Umbilical cord (tissue), 2 donors: ENCODE measurements around the gene LORICRIN. TPM values are rescaled to one million over a fixed set of nuclear protein-coding genes. Genes with fewer than 3 reads are reported as not detected.
"Not testable (repeated sequence)": the region's sequence is repeated elsewhere in the genome, so short reads cannot be mapped to it uniquely, and the experiment has no call there.

Experiments used
- DNase-seq: peaks from one replicate; pipeline ENCODE4 v3.0.0-alpha.2; 2015; ENCODE audit warnings: low spot score
- total RNA-seq: library from RNA; depleted of rRNA; stranded (reverse); fragments of >200 nt; gene quantifications from one replicate; pipeline ENCODE4 v1.2.3, GENCODE V29; 2014; ENCODE audit warnings: low replicate concordance; ENCODE audit not compliant: insufficient read depth

LORICRIN gene, protein sequence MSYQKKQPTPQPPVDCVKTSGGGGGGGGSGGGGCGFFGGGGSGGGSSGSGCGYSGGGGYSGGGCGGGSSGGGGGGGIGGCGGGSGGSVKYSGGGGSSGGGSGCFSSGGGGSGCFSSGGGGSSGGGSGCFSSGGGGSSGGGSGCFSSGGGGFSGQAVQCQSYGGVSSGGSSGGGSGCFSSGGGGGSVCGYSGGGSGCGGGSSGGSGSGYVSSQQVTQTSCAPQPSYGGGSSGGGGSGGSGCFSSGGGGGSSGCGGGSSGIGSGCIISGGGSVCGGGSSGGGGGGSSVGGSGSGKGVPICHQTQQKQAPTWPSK
- total RNA-seq, result not detected

DNA sequence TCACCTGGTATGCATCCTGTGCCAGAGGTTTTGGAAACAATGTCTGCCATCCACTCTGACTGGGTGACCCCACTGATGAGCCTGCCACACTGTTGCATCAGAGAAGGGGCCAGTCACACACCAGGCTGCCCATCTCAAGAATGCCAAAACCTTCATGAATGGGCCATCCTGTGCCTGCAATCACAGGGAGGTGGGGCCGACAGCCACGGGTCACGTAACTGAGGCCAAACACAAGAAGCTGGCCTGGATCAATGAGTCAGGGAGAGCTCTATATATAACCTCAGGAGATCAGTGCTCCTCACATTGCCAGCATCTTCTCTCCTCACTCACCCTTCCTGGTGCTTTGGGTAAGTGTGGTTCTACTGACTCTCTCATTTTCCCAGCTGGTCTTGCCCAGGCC lies at the start of gene LORICRIN:
LORICRIN (plus strand) TSS at position 301 of the 400 bp plus-strand sequence. CDS start 1,263 bp downstream, outside the sequence.
- no peak for DNase-seq

DNA sequence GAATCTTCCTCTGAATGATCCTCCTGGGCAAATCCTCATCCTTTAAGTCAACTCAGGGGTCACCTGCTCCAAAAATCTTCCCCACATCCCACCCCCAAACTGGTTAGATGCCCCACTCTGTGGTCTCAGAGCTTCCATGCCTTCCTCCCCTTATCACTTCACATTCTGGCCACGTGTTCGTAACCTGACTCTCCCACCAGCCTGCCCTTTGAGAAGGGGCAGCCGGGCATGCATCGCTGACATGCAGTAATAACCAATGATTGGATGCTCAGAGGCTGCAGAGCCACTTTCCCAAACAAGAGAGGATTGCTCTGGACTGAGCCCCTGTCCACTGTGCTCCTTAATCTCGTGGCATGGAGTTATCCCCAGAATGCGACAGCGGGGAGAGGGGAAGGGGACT lies 49.3 kb upstream of the LORICRIN start:
- DNase-seq, result no peak

DNA sequence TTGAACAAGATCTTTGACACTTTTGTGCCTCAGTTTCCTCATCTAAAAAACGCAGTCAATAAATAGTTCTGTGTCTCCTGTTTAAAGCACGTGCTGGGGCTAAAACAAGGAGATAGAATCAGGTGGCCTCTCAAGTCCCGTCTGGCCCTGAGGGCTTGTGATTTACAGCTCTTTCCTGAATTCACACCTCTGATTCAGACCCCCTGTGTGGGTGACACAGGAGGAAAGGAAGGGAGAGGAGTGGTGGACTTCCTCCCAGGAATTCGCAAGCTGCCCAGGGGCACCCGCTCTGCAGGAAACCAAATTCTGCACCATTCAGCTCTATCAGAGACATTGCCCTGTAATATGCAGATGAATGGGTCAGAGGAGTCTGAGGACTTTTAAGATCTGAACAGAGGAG lies 47.3 kb upstream of the LORICRIN start:
- DNase-seq, result no peak

DNA sequence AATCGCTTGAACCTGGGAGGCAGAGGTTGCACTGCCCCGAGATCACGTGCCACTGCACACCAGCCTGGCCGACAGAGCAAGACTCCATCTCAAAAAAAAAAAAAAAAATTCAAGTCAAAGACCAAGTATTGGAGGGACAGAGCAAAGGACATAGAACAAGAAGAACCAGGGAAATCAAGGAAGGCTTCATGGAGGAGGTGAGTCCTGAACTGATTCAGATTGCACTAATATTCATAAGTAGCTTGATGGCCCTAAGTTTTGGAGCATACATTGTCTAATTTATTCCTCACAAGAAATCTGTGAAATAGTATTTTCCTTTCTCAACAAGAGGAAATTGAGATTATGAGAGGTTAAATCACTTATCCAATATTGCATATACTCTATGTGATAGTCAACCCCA lies 46.0 kb upstream of the LORICRIN start:
- no peak for DNase-seq

DNA sequence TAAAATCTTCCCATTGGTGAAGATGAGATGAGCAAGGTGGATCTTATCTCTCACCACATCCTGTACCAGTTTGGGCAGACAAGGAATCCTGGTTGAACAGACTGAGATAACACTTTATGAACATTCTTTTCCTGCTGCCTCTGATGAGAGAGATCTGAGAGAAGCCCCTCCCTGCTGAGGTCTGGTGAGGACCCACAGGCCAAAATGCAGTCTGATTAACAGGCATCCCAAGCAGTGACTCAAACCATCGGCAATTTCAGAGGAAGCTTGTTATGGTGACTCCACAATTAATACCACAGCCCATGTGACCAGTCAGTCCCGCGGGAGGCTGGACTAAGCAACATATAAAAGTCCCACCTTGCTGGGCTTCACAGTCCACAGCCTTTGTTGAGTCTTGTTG lies 42.3 kb upstream of the LORICRIN start, which contains the start of gene PRR9:
PRR9 (plus strand) TSS at position 373 of the 400 bp plus-strand sequence. CDS start 561 bp downstream, outside the sequence.
- no peak for DNase-seq

DNA sequence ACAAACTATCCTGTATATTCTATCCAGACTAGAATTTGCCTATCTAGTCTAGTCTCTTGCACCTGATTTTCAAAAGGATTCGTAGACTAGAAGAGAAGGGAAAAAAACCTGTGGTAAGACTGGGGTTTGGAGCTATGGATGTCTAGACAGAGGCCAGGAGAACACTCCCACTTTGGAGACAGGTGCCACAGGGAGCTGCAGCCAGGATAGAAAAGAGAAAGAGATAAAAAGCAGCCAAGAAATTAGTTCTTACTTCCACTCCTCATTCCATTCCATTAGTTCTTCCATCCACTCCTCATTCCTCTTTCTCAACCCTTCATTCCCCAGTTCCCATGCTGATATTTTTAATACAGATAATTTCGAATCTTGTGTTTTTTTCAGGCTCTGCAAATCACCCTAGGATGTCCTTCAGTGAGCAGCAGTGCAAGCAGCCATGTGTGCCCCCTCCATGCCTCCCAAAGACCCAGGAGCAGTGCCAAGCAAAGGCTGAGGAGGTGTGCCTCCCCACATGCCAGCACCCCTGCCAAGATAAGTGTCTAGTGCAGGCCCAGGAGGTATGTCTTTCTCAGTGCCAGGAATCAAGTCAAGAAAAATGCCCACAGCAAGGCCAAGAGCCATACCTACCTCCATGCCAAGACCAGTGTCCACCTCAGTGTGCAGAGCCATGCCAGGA lies 41.6 kb upstream of the LORICRIN start:
- no peak for DNase-seq

DNA sequence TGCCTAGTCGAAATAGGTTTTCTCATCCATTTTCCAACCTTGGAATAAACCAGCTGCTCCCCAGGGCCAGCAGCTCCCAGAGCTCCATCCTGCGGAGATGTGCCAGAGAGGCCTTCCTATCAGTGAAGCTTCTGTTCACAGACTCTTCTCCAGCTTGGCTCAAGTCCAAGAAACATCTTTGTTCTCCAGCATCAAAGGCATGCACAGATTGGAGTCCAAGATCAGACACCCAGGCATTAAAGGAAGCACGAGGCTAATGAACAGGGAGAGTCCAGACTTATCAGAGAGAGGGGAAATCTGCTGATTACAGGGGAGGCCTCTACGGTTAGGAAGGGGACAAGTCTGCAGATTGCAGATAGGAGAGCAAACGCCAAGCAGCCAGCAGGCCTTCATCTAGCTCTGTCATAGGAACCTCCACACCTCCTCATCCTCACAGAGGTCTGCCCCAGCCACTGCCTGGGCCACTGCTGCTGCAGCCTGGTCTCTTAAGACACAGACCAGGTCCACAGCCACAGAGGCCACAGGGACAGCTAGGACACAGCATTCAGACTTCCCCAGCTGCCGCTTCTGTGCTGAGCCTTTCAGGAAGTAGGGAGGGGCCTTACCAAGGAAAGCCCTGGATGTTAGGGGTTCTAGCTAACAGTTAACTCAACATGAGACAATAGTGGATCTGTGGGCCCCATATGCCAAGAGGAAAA lies 38.7 kb upstream of the LORICRIN start:
- DNase-seq, result peak; percentile 76

DNA sequence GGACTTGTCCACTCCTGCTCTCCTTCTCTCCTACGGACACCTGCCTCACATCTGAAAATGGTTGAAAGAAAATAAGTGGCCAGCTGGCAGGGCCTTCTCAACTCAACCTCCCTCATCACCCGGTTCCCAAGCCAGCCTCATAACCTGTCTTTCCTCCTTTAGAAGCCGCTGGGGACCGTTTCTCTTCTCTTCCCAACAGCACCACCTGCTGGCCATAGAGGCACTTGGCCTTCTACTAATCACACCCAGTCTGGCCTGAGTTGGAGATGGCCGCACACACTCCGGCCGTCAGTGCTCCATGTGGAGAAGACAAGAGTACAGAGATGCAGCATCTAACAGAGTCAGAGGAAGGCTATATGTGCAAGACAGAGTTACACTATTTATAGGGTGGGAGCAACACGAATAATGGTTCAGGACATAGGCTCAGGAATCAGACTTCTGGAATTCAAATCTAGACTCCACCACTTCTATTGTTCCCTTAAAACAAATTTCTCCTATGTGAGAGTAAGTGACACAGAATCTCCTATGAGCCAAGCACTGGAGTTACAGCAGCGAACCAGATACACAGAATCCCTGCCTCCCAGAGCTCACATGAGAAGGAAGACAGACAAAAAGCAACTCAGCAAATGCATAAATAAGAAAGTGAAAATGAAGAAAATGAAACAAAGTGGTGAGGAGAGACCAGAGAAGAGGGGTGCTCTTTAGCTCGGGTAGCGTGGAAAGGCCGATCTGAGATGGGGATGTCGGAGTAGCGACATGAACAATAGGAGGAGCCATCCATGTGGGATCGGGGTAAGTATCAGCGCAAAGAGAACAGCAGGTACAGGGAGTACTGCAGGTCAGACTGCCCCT lies 36.2 kb upstream of the LORICRIN start:
- peak; percentile 56 for DNase-seq

DNA sequence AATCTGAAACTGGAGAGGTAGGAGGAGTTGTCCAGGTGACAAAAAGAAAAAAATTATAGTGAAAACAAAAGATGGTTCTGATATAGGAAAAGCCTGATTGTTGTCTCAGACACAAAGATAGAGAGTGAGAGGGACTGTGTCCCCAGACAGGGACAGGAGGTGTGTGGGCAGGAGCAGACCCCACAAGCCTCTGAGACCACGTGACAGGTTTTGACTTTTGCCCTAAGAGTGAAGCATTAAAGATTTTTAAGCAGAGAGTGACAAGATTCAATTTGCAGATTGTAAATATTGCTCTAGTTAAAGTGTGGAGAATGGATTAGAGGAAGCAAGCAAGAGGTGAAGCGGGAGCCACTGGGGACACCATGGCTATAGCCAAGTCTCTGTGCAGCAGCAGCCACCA lies 31.7 kb upstream of the LORICRIN start:
- DNase-seq, result no peak

DNA sequence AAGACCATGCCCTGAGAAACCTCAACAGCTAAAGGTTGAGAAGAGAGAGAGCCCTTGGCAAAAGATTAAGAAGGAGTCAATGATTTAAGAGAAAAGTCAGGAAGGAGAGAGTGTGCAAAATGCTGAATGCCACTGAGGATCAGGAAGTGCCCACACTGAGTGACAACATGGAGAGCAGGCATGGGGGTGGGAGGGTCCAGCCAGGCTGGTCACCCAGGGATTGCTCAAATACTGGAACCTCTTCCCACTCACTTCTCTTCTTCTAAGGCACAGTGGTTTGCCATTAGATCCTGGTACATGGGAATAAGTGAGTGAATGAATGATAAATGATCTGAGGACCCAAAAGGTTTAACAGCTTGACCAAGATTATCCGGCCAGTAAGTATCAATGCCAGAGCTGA lies 31.0 kb upstream of the LORICRIN start:
- DNase-seq, result no peak

DNA sequence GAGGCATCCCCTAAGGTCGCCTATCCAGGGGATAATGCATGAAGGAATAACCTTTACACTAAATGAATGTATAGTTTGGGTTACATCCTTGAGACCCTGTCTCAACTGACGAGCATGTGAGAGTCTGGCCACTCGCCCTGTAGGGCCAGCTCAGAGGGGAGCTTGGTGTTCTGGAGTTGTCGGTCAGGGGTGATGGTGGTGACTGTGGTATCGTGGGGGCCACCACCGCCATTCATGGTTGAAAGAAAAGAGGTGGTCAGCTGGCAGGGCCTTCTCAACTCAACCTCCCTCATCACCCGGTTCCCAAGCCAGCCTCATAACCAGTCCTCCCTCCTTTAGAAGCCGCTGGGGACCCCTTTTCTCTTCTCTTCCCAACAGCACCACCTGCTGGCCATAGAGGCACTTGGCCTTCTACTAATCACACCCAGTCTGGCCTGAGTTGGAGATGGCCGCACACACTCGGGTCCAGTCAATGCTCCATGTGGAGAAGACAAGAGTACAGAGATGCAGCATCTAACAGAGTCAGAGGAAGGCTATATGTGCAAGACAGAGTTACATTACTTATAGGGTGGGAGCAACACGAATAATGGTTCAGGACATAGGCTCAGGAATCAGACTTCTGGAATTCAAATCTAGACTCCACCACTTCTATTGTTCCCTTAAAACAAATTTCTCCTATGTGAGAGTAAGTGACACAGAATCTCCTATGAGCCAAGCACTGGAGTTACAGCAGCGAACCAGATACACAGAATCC lies 30.2 kb upstream of the LORICRIN start:
- DNase-seq, result not testable (repeated sequence)

DNA sequence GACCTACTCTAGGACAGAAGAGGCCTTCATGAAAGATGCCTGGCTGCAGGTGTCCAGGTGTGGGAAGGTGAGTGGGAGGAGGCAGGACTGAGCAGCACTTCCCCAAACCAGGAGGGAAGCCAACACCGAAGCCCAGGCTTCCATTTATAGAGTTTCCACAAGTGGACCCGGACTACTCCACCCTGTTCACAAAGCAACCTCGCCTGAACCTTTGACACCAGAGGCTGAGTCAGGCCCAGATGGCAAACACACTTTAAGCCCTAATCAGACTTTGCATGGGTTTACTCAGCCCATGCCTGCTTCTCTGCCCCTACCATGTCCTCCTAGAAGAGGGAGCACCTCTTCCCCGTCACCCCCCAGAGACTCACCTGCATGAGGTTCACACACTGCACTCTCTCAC lies 28.1 kb upstream of the LORICRIN start:
- DNase-seq, result no peak

DNA sequence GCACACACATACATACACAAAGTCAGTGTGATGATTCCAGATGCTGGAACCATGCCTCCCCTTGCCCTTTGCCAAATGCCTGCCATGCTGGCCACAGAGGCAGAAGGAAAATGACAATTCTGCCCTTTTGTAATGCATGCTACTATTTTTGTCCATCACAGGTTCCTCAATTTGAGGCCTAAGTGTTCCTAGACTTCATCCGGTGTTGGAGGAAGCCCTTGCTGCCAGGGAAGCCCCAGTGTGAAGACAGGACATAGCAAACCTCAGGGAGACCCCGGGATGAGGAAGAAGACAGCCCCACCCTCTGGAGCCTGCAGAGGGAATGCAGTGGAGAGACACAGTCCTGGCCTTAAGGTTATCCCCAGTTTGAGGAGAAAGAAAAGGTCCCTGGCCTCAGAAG lies 27.7 kb upstream of the LORICRIN start:
- DNase-seq, result peak; percentile 7

DNA sequence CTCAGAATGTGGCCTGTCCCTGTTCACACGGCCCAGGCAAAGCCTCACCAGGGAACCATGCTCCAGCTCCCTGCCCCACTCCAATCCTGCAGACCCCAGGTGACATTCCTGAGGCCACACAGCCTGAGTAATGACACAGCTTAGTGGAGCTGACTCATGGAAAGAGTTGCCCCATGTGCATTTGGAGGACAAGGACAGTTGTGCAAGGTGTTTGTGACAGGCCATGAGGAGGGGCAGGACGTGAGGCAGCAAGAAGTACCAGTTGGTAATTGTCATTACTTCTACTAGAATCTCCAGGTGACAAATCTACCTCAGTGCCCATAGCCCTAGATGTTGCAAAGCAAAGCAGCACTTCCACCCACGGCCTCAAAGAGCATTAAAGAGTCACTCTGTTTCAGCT lies 26.9 kb upstream of the LORICRIN start:
- no peak for DNase-seq

DNA sequence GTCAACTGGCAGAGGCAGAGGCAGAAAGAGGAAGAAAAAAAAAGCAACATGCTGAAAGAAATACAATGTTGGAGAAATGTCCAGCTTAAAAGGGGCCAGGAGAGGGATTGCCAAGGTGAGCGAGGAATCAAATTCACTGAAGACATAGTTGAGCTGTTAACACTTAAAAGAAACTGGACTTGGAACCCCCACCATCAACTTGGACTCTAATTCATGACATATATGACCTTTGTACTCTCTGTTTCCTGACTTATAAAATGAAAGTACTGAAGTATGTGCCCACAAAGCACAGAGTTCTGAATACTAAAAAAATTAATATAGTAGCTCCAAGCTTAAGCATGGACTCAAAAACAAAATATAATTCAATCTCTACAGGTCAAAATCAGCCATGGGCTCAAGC lies 26.0 kb upstream of the LORICRIN start:
- no peak for DNase-seq

DNA sequence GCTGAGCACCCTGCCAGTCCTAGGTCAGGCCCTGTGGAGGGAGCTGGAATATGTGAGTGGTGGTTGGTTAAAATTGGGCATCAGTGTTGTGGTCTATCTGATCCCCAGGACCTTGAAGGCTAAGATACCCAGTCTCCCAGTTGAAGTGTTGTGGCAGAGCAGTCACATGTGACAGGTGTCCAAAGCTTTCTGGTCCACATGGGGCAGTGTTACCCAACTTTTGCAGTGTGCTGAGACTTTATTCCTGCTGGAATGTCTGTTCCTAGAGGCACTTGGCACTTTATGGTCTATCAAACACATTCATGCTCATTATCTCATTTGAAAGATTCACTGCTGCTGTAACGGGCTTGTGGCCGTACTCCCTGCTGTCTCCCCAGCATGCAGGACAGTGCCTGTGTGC lies 21.0 kb upstream of the LORICRIN start:
- DNase-seq, result no peak

DNA sequence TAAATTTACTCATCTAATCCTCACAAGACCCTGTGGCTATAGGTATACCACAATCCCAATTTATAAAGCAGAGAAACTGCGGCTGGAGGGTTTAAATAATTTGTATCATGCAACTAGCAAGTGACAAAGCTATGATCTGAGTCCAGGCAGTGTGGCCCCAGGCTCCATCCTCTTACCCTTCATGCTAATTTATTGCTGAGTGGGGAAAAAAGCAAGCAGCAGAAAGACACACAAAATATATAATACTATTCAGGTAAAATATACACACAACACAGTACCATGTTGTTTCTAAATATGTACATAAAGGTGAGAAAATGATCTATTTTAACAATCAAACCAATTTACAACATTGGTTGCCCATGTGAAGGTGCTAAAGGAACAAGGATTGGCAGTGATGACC lies 17.3 kb upstream of the LORICRIN start:
- no peak for DNase-seq

DNA sequence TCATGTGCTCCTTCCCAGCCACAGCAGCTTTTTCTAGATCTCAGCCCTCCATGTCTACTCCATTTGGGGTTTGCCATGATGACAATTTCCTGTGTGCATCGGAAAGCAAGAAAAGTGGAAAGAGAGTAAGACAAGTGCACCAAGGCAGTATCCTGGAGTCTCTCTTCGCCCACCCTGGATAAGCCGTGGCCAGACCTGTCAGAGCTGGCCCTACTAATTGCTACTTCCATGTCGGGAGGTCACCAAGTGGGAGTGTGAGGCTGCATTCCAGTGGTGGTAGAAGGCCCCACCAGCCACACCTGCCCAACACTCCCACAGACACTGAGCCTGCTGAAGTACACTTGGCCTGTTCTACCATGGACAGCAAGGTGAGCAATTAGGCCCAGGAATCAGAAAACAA lies 14.0 kb upstream of the LORICRIN start:
- DNase-seq, result no peak

DNA sequence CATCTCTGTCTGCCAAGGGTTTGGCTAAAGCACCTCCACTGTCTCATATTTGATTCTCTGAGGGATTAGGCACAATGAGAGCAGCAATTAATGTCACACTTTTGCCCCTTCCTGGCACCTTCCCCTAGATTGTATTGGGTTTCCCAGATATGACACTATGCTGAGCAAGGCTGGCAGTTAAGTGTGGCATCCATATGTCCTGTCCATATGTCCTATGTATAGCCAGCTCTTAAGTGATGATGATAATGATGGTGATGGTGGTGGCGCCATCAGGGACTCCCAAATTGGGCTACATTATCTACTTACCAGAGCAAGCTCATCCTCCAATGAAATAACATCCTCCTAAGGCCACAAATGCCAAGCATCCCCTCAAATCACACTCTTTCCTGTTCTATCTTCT lies 13.5 kb upstream of the LORICRIN start:
- DNase-seq, result no peak

DNA sequence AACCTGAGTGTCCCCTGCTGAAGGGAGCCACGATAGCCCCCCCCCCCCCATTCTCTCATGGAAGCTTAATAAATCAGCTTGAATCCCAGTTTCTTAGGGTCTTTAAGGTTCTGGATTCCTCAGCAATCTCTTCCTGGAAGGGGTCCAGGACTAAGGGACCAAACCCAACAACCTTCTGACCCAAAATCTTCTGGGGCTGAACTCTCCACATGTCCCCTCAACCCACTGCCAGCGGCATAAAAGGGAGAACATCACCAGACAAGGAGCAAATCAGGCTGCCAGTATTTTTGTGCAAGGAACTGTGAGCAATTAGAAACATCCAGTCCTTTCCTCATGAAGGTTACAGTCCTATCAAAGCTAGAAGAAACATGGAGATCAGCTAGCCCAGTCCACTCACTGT lies 12.7 kb upstream of the LORICRIN start:
- no peak for DNase-seq
